ENCODE data around the gene PROX1.

DNA sequence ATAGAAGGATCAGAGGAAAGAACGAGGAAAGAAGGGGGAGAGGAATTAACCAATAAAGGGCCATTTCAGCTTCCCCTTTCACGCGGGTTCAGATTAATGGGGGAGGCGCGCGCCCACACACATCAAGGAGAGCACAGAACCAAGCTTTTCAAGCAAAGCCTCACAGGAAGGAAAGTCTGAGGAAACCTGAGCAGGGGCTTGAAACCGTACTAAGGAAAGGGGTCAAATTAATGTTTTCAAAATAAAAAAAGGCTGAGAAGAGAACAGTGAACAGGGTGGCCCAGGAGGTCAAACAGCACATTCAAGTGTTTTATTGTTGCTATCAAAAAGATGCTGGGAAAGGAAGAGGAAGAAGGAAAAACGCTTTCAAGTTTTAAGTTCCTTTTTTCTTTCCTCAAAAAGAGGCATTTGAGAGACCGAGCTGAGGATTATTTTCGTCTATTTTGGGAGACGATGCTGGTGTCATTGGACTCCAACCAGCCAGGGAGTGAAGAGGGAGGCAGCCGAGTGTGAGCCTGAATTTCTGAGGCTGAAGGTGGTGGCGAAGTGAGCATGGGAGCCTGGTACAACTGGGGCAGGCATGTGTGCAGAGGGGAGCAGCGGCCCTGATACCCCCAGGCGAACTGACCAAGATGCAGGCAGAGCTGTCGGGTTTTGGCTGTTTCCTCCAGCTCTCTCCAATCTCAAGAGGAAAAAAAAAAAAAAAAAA, 88.4 kb downstream of the PROX1 start:
- no peak for TF ChIP-seq POLR2A (IDR thresholded peaks at IDR 0.05)
- TF ChIP-seq, protein P1, sequence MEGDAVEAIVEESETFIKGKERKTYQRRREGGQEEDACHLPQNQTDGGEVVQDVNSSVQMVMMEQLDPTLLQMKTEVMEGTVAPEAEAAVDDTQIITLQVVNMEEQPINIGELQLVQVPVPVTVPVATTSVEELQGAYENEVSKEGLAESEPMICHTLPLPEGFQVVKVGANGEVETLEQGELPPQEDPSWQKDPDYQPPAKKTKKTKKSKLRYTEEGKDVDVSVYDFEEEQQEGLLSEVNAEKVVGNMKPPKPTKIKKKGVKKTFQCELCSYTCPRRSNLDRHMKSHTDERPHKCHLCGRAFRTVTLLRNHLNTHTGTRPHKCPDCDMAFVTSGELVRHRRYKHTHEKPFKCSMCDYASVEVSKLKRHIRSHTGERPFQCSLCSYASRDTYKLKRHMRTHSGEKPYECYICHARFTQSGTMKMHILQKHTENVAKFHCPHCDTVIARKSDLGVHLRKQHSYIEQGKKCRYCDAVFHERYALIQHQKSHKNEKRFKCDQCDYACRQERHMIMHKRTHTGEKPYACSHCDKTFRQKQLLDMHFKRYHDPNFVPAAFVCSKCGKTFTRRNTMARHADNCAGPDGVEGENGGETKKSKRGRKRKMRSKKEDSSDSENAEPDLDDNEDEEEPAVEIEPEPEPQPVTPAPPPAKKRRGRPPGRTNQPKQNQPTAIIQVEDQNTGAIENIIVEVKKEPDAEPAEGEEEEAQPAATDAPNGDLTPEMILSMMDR (IDR thresholded peaks at IDR 0.05) = no peak
